ENCODE data around the gene ACAD10.

Gene ACAD10

DNA sequence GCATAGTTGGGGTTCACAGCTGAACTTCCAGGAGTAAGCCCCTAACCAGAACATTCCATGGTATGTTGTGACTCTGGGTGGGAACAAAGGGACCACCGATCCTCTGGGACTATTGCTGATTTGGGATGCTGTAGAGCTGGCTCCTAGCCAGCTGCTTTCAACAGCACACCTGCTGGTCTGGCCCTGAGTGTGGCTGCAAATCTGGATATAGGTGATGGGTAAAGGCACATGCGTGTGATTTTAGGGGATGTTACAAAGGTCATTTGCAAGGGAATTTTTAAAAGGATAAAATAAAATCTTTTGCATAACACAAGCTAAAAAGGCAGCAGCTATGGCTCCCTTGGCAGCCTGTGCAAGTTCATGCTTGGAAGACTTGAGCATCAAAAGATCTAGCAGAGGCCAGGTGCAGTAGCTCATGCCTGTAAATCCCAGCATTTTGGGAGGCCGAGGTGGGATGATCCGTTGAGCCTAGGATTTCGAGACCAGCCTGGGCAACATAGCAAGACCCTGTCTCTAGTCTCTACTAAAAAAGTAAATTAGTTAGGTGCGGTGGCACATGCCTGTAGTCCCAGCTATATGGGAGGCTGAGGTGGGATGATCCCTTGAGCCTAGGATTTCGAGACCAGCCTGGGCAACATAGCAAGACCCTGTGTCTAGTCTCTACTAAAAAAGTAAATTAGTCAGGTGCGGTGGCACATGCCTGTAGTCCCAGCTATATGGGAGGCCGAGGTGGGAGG is 82.5 kb downstream of the ACAD10 start:
- TF ChIP-seq, protein P1, sequence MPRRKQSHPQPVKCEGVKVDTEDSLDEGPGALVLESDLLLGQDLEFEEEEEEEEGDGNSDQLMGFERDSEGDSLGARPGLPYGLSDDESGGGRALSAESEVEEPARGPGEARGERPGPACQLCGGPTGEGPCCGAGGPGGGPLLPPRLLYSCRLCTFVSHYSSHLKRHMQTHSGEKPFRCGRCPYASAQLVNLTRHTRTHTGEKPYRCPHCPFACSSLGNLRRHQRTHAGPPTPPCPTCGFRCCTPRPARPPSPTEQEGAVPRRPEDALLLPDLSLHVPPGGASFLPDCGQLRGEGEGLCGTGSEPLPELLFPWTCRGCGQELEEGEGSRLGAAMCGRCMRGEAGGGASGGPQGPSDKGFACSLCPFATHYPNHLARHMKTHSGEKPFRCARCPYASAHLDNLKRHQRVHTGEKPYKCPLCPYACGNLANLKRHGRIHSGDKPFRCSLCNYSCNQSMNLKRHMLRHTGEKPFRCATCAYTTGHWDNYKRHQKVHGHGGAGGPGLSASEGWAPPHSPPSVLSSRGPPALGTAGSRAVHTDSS (tag by site-specific recombination; IDR thresholded peaks at IDR 0.05): no peak
- TF ChIP-seq ZNF121 (tag by site-specific recombination; IDR thresholded peaks at IDR 0.05): peak; percentile 95
- TF ChIP-seq, protein P2, sequence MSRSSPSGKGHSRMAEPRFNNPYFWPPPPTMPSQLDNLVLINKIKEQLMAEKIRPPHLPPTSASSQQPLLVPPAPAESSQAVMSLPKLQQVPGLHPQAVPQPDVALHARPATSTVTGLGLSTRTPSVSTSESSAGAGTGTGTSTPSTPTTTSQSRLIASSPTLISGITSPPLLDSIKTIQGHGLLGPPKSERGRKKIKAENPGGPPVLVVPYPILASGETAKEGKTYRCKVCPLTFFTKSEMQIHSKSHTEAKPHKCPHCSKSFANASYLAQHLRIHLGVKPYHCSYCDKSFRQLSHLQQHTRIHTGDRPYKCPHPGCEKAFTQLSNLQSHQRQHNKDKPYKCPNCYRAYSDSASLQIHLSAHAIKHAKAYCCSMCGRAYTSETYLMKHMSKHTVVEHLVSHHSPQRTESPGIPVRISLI (tag by site-specific recombination; IDR thresholded peaks at IDR 0.05): no peak
- Histone ChIP-seq H3K27ac (ENCODE audit: extremely low read depth, low read depth, low read length) (no peak overlapping the region), H3K36me3 (ENCODE audit: control insufficient read depth in 2 of 2, insufficient read depth in 1 of 2, low read length in 2 of 2) (peaks cover 2 to 3% of the 10 kb centered on the region in 2 experiments; a peak in 2 of 3 replicates), H3K4me1 (ENCODE audit: control insufficient read depth, insufficient read depth, low read length) (no peaks in the 10 kb centered on the region; the same call in 1 of the 2 replicates), H3K4me3 (ENCODE audit: low read depth, low read length) (no peak overlapping the region), H3K9me3 (ENCODE audit: control insufficient read depth, insufficient read depth, low read depth, low read length) (no peaks in the 10 kb centered on the region)
- ChIA-PET POLR2A (interaction anchor here (1.4 to 2.0 kb wide), 2 partner anchors 32 to 83 kb away, joined by 4 read pairs; partner anchors contain the start of genes ACAD10 and BRAP), CTCF (interaction anchor here (0.6 to 1.5 kb wide), 2 partner anchors 45 to 47 kb away, joined by 3 to 4 read pairs; no protein-coding TSS in a partner anchor)

DNA sequence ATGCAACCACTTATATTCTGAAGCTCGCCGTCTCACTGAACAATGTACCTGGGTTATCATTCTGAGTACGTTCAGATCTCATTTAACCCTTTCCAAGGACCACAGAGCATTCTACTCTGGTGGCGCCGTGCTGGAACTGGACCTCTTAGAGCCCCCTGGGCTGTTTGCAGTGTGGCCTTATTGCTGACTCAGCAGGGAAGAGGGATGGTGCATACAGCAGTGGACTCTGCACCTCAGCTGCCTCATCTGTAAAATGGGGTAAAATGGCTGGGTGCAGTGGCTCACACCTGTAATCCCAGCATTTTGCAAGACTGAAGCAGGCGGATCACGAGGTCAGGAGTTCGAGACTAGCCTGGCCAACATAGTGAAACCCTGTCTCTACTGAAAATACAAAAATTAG is 83.7 kb downstream of the ACAD10 start:
- 0 out of 2 replicates have a peak, but pooled peaks have one; percentile 3 for TF ChIP-seq SCRT2 (tag by site-specific recombination; IDR thresholded peaks at IDR 0.05)
- TF ChIP-seq, protein P3, sequence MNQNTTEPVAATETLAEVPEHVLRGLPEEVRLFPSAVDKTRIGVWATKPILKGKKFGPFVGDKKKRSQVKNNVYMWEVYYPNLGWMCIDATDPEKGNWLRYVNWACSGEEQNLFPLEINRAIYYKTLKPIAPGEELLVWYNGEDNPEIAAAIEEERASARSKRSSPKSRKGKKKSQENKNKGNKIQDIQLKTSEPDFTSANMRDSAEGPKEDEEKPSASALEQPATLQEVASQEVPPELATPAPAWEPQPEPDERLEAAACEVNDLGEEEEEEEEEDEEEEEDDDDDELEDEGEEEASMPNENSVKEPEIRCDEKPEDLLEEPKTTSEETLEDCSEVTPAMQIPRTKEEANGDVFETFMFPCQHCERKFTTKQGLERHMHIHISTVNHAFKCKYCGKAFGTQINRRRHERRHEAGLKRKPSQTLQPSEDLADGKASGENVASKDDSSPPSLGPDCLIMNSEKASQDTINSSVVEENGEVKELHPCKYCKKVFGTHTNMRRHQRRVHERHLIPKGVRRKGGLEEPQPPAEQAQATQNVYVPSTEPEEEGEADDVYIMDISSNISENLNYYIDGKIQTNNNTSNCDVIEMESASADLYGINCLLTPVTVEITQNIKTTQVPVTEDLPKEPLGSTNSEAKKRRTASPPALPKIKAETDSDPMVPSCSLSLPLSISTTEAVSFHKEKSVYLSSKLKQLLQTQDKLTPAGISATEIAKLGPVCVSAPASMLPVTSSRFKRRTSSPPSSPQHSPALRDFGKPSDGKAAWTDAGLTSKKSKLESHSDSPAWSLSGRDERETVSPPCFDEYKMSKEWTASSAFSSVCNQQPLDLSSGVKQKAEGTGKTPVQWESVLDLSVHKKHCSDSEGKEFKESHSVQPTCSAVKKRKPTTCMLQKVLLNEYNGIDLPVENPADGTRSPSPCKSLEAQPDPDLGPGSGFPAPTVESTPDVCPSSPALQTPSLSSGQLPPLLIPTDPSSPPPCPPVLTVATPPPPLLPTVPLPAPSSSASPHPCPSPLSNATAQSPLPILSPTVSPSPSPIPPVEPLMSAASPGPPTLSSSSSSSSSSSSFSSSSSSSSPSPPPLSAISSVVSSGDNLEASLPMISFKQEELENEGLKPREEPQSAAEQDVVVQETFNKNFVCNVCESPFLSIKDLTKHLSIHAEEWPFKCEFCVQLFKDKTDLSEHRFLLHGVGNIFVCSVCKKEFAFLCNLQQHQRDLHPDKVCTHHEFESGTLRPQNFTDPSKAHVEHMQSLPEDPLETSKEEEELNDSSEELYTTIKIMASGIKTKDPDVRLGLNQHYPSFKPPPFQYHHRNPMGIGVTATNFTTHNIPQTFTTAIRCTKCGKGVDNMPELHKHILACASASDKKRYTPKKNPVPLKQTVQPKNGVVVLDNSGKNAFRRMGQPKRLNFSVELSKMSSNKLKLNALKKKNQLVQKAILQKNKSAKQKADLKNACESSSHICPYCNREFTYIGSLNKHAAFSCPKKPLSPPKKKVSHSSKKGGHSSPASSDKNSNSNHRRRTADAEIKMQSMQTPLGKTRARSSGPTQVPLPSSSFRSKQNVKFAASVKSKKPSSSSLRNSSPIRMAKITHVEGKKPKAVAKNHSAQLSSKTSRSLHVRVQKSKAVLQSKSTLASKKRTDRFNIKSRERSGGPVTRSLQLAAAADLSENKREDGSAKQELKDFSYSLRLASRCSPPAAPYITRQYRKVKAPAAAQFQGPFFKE (tag by site-specific recombination; IDR thresholded peaks at IDR 0.05; ENCODE audit: borderline replicate concordance): no peak
- POLR2A ChIA-PET: no interaction called here
- CTCF ChIA-PET: no interaction called here
- H3K9me3 ChIP-seq (ENCODE audit: control insufficient read depth, insufficient read depth, low read depth, low read length): no peaks in the 10 kb centered on the region
- H3K4me3 ChIP-seq (ENCODE audit: low read depth, low read length): no peak overlapping the region
- peaks cover 4% of the 10 kb centered on the region; the same call in 1 of the 2 replicates for H3K4me1 ChIP-seq (ENCODE audit: control insufficient read depth, insufficient read depth, low read length)
- H3K27ac ChIP-seq (ENCODE audit: extremely low read depth, low read depth, low read length): no peak overlapping the region
- H3K36me3 ChIP-seq (ENCODE audit: control insufficient read depth in 2 of 2, insufficient read depth in 1 of 2, low read length in 2 of 2): peaks cover 2 to 3% of the 10 kb centered on the region in 2 experiments; a peak in 2 of 3 replicates

DNA sequence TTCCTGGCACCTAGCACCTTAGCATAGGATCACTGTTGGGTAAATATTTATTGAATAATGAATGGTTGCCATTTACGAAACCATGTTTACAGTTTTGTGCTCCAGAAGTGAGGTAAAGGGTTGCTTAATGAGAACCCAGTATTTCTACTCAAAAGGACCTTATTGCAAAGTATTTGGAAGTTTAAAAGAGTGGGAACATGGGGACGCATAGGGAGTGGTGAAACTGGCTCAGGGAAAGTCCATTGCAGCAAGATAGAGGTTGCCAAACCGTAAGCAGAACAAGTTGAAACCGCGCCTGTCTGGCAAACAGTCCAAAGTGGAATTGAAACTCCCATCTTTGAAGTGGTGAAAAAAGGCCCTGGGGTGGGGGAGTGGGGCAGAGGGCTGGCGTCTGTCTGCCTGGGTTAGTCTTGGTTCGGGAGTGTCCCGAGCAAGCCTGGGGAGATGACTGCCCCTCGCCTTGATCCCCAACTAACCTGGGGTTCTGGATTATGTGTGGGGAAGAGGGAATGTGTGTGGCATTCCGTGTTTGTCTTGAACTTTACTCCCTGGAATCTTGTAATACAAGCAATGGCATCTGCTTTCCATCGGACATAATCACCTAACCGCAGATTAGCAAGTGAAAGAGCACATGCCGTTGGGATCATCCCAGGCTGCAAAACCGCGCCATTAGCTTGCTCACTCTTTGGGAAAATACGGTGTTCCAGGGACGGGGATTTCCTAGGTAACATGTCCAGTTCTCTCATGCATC is 88.1 kb downstream of the ACAD10 start:
- Histone ChIP-seq H3K4me3 (ENCODE audit: low read depth, low read length) (no peak overlapping the region), H3K27ac (ENCODE audit: extremely low read depth, low read depth, low read length) (no peak overlapping the region), H3K4me1 (ENCODE audit: control insufficient read depth, insufficient read depth, low read length) (peaks cover 19% of the 10 kb centered on the region), H3K36me3 (ENCODE audit: control insufficient read depth in 2 of 2, insufficient read depth in 1 of 2, low read length in 2 of 2) (peaks cover 3 to 10% of the 10 kb centered on the region in 2 experiments; a peak in 2 of 3 replicates), H3K9me3 (ENCODE audit: control insufficient read depth, insufficient read depth, low read depth, low read length) (no peaks in the 10 kb centered on the region)
- CTCF ChIA-PET: no interaction called here
- TF ChIP-seq, protein P4, sequence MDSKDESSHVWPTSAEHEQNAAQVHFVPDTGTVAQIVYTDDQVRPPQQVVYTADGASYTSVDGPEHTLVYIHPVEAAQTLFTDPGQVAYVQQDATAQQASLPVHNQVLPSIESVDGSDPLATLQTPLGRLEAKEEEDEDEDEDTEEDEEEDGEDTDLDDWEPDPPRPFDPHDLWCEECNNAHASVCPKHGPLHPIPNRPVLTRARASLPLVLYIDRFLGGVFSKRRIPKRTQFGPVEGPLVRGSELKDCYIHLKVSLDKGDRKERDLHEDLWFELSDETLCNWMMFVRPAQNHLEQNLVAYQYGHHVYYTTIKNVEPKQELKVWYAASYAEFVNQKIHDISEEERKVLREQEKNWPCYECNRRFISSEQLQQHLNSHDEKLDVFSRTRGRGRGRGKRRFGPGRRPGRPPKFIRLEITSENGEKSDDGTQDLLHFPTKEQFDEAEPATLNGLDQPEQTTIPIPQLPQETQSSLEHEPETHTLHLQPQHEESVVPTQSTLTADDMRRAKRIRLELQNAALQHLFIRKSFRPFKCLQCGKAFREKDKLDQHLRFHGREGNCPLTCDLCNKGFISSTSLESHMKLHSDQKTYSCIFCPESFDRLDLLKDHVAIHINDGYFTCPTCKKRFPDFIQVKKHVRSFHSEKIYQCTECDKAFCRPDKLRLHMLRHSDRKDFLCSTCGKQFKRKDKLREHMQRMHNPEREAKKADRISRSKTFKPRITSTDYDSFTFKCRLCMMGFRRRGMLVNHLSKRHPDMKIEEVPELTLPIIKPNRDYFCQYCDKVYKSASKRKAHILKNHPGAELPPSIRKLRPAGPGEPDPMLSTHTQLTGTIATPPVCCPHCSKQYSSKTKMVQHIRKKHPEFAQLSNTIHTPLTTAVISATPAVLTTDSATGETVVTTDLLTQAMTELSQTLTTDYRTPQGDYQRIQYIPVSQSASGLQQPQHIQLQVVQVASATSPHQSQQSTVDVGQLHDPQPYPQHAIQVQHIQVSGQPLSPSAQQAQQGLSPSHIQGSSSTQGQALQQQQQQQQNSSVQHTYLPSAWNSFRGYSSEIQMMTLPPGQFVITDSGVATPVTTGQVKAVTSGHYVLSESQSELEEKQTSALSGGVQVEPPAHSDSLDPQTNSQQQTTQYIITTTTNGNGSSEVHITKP (tag by site-specific recombination; IDR thresholded peaks at IDR 0.05): peak; percentile 62
- TF ChIP-seq KLF1 (tag by site-specific recombination; IDR thresholded peaks at IDR 0.05): 0 out of 2 replicates have a peak, but pooled peaks have one; percentile 16
- TF ChIP-seq WT1 (tag by site-specific recombination; IDR thresholded peaks at IDR 0.05): no peak
- TF ChIP-seq, protein P5, sequence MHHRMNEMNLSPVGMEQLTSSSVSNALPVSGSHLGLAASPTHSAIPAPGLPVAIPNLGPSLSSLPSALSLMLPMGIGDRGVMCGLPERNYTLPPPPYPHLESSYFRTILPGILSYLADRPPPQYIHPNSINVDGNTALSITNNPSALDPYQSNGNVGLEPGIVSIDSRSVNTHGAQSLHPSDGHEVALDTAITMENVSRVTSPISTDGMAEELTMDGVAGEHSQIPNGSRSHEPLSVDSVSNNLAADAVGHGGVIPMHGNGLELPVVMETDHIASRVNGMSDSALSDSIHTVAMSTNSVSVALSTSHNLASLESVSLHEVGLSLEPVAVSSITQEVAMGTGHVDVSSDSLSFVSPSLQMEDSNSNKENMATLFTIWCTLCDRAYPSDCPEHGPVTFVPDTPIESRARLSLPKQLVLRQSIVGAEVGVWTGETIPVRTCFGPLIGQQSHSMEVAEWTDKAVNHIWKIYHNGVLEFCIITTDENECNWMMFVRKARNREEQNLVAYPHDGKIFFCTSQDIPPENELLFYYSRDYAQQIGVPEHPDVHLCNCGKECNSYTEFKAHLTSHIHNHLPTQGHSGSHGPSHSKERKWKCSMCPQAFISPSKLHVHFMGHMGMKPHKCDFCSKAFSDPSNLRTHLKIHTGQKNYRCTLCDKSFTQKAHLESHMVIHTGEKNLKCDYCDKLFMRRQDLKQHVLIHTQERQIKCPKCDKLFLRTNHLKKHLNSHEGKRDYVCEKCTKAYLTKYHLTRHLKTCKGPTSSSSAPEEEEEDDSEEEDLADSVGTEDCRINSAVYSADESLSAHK (tag by site-specific recombination; IDR thresholded peaks at IDR 0.05): peak; percentile 44; the same call in 1 of the 2 replicates
- TF ChIP-seq BCL11B (tag by site-specific recombination; IDR thresholded peaks at IDR 0.05; ENCODE audit: low read depth): no peak
- TF ChIP-seq ZNF600 (tag by site-specific recombination; IDR thresholded peaks at IDR 0.05): 0 out of 2 replicates have a peak, but pooled peaks have one; percentile 42
- POLR2A ChIA-PET: no interaction called here

Data from HEK293 (cell line).